ENCODE data around the gene TBX2.
"Not testable (repeated sequence)": the region's sequence is repeated elsewhere in the genome, so short reads cannot be mapped to it uniquely, and the experiment has no call there.

The TBX2 gene

GRCh38 chr17:61413661-61414126, 14.1 kb downstream of the TBX2 start:
- DNase-seq (ENCODE audit: low spot score), result no peak

GRCh38 chr17:61414141-61414935, 14.7 kb downstream of the TBX2 start:
- DNase-seq (ENCODE audit: low spot score), result no peak

- DNase-seq (ENCODE audit: low spot score), result no peak
Observed at GRCh38 chr17:61414936-61415251, 15.3 kb downstream of the TBX2 start.

- no peak for DNase-seq (ENCODE audit: low spot score)
Observed at GRCh38 chr17:61415374-61416210, 15.9 kb downstream of the TBX2 start.

- DNase-seq (ENCODE audit: low spot score), result no peak
Observed at GRCh38 chr17:61416211-61416539, 16.5 kb downstream of the TBX2 start.

GRCh38 chr17:61416540-61417363, 17.1 kb downstream of the TBX2 start:
- DNase-seq (ENCODE audit: low spot score), result peak; percentile 85

- no peak for DNase-seq (ENCODE audit: low spot score)
Observed at GRCh38 chr17:61418449-61418848, 18.8 kb downstream of the TBX2 start.

- no peak for DNase-seq (ENCODE audit: low spot score)
Observed at GRCh38 chr17:61419496-61420046, 19.9 kb downstream of the TBX2 start.

- no peak for DNase-seq (ENCODE audit: low spot score)
Observed at GRCh38 chr17:61420052-61420451, 20.4 kb downstream of the TBX2 start.

- no peak for DNase-seq (ENCODE audit: low spot score)
Observed at GRCh38 chr17:61420745-61421398, 21.2 kb downstream of the TBX2 start.

- DNase-seq (ENCODE audit: low spot score), result no peak
Observed at GRCh38 chr17:61421460-61421859, 21.8 kb downstream of the TBX2 start.

GRCh38 chr17:61422116-61422799, 22.6 kb downstream of the TBX2 start:
- DNase-seq (ENCODE audit: low spot score), result no peak

GRCh38 chr17:61422869-61423268, 23.2 kb downstream of the TBX2 start:
- DNase-seq (ENCODE audit: low spot score), result no peak

GRCh38 chr17:61423967-61424649, 24.5 kb downstream of the TBX2 start:
- no peak for DNase-seq (ENCODE audit: low spot score)

GRCh38 chr17:61425682-61426481, 26.2 kb downstream of the TBX2 start:
- DNase-seq (ENCODE audit: low spot score), result no peak

- peak; percentile 66 for DNase-seq (ENCODE audit: low spot score)
Observed at GRCh38 chr17:61426482-61427304, 27.1 kb downstream of the TBX2 start.

- DNase-seq (ENCODE audit: low spot score), result no peak
Observed at GRCh38 chr17:61427567-61427966, 27.9 kb downstream of the TBX2 start.

- no peak for DNase-seq (ENCODE audit: low spot score)
Observed at GRCh38 chr17:61429274-61429673, 29.6 kb downstream of the TBX2 start.

- DNase-seq (ENCODE audit: low spot score), result not testable (repeated sequence)
Observed at GRCh38 chr17:61429831-61430230, 30.2 kb downstream of the TBX2 start.

Data from LoVo (cell line).